ENCODE results near the gene LUZP2.

- no peak for TF ChIP-seq CTCF (IDR thresholded peaks at IDR 0.05)
- no peak for TF ChIP-seq EP300 (IDR thresholded peaks at IDR 0.05)
- no peak for TF ChIP-seq POLR2A (IDR thresholded peaks at IDR 0.05)
- no peak for TF ChIP-seq POLR2AphosphoS5 (IDR thresholded peaks at IDR 0.05)
Observed at GRCh38 chr11:24833573-24833972, 336.7 kb downstream of the LUZP2 start.

Measured in gastroesophageal sphincter (tissue), 3 donors.